HUES48 (cell line): ENCODE data around the gene CASP6.
A peak's percentile ranks its signal among the peaks of the same experiment; 100 is the strongest.

ENCODE experiments used
- H3K27ac ChIP-seq: one replicate; pipeline ENCODE4 v1.7.0; 2013; ENCODE audit warnings: low read depth, low read length, inconsistent platforms
- H3K27me3 ChIP-seq: 2 replicates; pipeline ENCODE4 v1.6.1; 2013; ENCODE audit warnings: mild to moderate bottlenecking, low read length; ENCODE audit not compliant: control insufficient read depth, insufficient read depth
- H3K36me3 ChIP-seq: 2 replicates; pipeline ENCODE4 v1.6.1; 2013; ENCODE audit warnings: low read length; ENCODE audit not compliant: control insufficient read depth, insufficient read depth
- H3K4me1 ChIP-seq: 2 replicates; pipeline ENCODE4 v1.6.1; 2013; ENCODE audit warnings: mild to moderate bottlenecking, low read length; ENCODE audit not compliant: control insufficient read depth, insufficient read depth
- H3K4me3 ChIP-seq: 2 replicates; pipeline ENCODE4 v1.5.1; 2013; ENCODE audit warnings: mild to moderate bottlenecking, low read depth, low read length
- H3K9ac ChIP-seq: 2 replicates; pipeline ENCODE4 v1.6.1; 2013; ENCODE audit warnings: mild to moderate bottlenecking, low read depth, low read length, moderate library complexity
- H3K9me3 ChIP-seq: 2 replicates; pipeline ENCODE4 v1.6.1; 2013; ENCODE audit warnings: low read length; ENCODE audit not compliant: control insufficient read depth, insufficient read depth

Gene CASP6

GRCh38 chr4:109665783-109666485 lies 37.3 kb downstream of the CASP6 start:
- peaks cover 15% of the 10 kb centered on the region for H3K4me1 ChIP-seq
- H3K4me3 ChIP-seq = no peak overlapping the region
- H3K9ac ChIP-seq = no peak overlapping the region
- H3K27me3 ChIP-seq = no peaks in the 10 kb centered on the region
- H3K27ac ChIP-seq = no peak overlapping the region
- no peaks in the 10 kb centered on the region for H3K9me3 ChIP-seq
- no peaks in the 10 kb centered on the region for H3K36me3 ChIP-seq

- no peak overlapping the region for H3K4me3 ChIP-seq
- no peaks in the 10 kb centered on the region for H3K36me3 ChIP-seq
Observed at GRCh38 chr4:109662771-109663170, 40.5 kb downstream of the CASP6 start.

GRCh38 chr4:109662116-109662515 lies 41.1 kb downstream of the CASP6 start:
- peak overlapping the region; percentile 14 for H3K27ac ChIP-seq
- peaks cover 15% of the 10 kb centered on the region for H3K4me1 ChIP-seq
- H3K9ac ChIP-seq = no peak overlapping the region
- H3K9me3 ChIP-seq = no peaks in the 10 kb centered on the region
- no peaks in the 10 kb centered on the region for H3K27me3 ChIP-seq
- no peak overlapping the region for H3K4me3 ChIP-seq
- H3K36me3 ChIP-seq = no peaks in the 10 kb centered on the region

More at GRCh38 chr4:109662771-109663170, 40.5 kb downstream of the CASP6 start:
- Histone ChIP-seq H3K9ac (no peak overlapping the region), H3K27ac (no peak overlapping the region), H3K4me1 (peaks cover 15% of the 10 kb centered on the region), H3K9me3 (no peaks in the 10 kb centered on the region), H3K27me3 (no peaks in the 10 kb centered on the region)

GRCh38 chr4:109658871-109659410 lies 44.3 kb downstream of the CASP6 start:
- H3K27ac ChIP-seq = no peak overlapping the region
- H3K27me3 ChIP-seq = no peaks in the 10 kb centered on the region
- no peaks in the 10 kb centered on the region for H3K36me3 ChIP-seq
- peaks cover 15% of the 10 kb centered on the region for H3K4me1 ChIP-seq
- H3K4me3 ChIP-seq = no peak overlapping the region
- no peaks in the 10 kb centered on the region for H3K9me3 ChIP-seq
- no peak overlapping the region for H3K9ac ChIP-seq

DNA sequence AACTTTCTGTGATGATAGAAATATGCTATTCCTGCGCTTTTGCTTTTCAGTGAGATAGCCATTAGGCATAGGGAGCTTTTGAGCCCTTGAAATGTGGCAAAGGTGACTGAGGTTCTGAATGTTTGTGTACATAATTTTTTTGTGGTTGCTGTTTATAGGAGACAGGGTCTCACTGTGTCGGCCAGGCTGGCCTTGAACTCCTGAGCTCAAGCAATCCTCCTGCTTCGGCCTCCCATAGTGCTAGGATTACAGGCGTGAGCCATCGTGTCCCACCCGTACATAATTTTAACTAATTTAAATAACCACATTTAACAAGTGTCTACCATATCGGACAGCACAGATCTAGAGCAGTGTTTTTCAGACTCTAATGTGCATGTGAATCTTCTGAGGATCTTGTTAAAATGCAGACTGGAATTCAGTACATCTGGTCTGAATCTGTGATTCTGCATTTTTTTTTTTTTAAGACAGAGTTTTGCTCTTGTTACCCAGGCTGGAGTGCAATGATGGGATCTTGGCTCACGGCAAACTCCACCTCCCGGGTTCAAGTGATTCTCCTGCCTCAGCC lies 45.3 kb downstream of the CASP6 start:
- Histone ChIP-seq H3K4me1 (peaks cover 6% of the 10 kb centered on the region), H3K4me3 (no peak overlapping the region), H3K9ac (no peak overlapping the region), H3K27me3 (no peaks in the 10 kb centered on the region), H3K36me3 (no peaks in the 10 kb centered on the region), H3K27ac (no peak overlapping the region), H3K9me3 (no peaks in the 10 kb centered on the region)

DNA sequence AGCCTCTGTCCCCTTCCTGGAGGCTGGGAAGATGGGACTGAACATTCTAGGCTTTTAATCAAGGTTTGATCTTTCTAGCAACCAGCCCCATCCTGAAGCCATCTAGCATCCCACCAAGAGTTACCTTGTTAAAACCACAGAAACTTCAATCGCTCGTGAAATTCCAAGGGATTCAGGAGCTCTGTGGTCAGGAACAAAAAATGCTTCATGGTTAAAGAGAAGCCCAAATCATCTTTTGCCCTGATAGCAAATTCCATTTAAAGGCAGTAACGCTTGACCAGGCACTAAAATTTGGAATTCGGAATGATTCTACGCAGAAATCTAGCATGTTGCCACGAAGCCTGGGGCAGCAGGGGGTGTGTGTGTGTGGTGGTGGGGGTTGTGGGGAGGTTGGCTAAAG lies 47.8 kb downstream of the CASP6 start:
- no peak overlapping the region for H3K4me3 ChIP-seq
- H3K9ac ChIP-seq = no peak overlapping the region
- H3K27me3 ChIP-seq = no peaks in the 10 kb centered on the region
- H3K9me3 ChIP-seq = no peaks in the 10 kb centered on the region
- H3K4me1 ChIP-seq = no peaks in the 10 kb centered on the region
- H3K36me3 ChIP-seq = no peaks in the 10 kb centered on the region
- no peak overlapping the region for H3K27ac ChIP-seq

- Histone ChIP-seq H3K27ac (no peak overlapping the region), H3K4me3 (no peak overlapping the region), H3K9me3 (no peaks in the 10 kb centered on the region), H3K36me3 (no peaks in the 10 kb centered on the region), H3K4me1 (0 out of 2 replicates have a peak, but pooled peaks cover 7% of the 10 kb centered on the region), H3K9ac (no peak overlapping the region), H3K27me3 (no peaks in the 10 kb centered on the region)
Observed at GRCh38 chr4:109649872-109650271, 53.4 kb downstream of the CASP6 start.

DNA sequence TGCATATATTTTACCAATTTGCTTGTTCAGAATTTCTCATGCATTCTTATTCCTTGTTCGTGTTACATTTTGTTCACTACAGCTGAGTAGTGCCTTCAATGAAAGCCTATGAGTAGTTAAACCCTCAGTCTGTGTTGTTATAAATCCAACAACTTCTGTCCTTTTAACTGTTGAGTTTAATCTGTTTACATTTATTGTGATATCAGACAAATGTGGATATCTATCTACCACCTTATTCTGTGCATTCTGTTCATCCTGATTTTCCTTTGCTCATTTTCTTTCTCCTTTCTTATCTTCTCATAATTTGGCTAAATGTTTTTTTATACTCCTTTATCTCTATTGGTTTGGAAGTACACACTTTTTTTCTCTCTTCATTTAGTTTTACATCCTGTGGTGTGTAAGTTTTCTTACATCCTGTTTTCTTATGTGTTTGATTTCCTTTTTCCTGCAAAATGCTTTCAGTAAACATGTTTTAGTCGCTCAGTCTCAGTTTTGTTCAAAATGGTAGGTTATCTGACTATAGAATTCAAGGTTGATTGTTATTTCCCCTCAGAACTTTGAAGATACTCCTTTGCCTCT lies 54.2 kb downstream of the CASP6 start:
- Histone ChIP-seq H3K27ac (no peak overlapping the region), H3K4me3 (no peak overlapping the region), H3K27me3 (no peaks in the 10 kb centered on the region), H3K9me3 (no peaks in the 10 kb centered on the region), H3K9ac (no peak overlapping the region), H3K36me3 (no peaks in the 10 kb centered on the region), H3K4me1 (0 out of 2 replicates have a peak, but pooled peaks cover 7% of the 10 kb centered on the region)

DNA sequence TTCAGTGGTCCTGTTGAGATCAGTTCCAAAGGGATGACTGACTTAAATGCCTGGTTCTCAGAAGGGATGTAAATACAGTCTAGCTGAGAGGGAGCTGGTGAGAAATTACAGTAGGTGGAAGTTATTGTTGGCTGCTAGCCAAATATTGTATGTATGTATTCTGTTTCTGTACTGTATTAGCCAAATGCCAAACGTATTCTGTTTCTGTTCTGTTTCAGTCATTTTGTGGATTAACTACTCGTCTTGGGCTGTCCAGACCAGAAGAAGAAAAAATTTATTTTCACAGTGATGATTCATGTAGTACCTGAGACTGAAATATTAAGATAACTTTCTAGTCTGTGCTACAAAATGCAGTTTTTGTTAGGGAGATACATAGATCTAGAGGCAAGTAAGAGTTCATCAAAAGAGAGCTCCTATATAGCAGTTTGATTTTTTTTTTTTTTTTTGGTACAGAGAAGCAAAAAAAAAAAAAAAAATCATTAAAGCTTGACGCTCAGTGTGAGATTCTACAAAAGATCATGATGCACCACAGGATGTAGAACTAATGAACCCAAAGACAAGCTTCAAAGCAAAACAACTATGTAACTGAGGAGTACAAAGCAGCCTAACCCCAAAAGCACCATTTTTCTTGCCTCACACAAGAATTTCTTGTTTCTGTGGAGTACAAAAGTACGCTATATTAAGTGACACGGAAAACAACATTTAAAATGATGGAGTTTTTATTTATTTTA lies 54.8 kb downstream of the CASP6 start:
- H3K9me3 ChIP-seq = no peaks in the 10 kb centered on the region
- 0 out of 2 replicates have a peak, but pooled peaks cover 7% of the 10 kb centered on the region for H3K4me1 ChIP-seq
- H3K36me3 ChIP-seq = no peaks in the 10 kb centered on the region
- no peaks in the 10 kb centered on the region for H3K27me3 ChIP-seq
- no peak overlapping the region for H3K27ac ChIP-seq
- H3K9ac ChIP-seq = no peak overlapping the region
- no peak overlapping the region for H3K4me3 ChIP-seq

- Histone ChIP-seq H3K9ac (no peak overlapping the region), H3K4me3 (no peak overlapping the region), H3K9me3 (no peaks in the 10 kb centered on the region), H3K27me3 (no peaks in the 10 kb centered on the region), H3K36me3 (no peaks in the 10 kb centered on the region), H3K27ac (no peak overlapping the region), H3K4me1 (peaks cover 16% of the 10 kb centered on the region; the same call in 1 of the 2 replicates)
Observed at GRCh38 chr4:109645874-109646710, 57.2 kb downstream of the CASP6 start.
